Peyer's patch (tissue), 4 donors: Measurements from ENCODE around the gene STK32C. TPM values are rescaled to one million over a fixed set of nuclear protein-coding genes. Genes with fewer than 3 reads are reported as not detected.
A peak's percentile ranks its signal among the peaks of the same experiment; 100 is the strongest.

Experiments
- DNase-seq, 3 donors: peaks; one replicate each; pipeline ENCODE4 v3.0.0-alpha.2; 2017 to 2019
- H3K27ac ChIP-seq, 4 donors: fragments of 200-600 bp; sonication (generic); one replicate each; pipeline ENCODE4 v1.5.1; 2016 to 2019
- H3K27me3 ChIP-seq, 2 donors: fragments of 200-600 bp; sonication (generic); one replicate each; pipeline ENCODE4 v1.5.1; 2019
- H3K36me3 ChIP-seq, 3 donors: fragments of 200-600 bp; sonication (generic); one replicate each; pipeline ENCODE4 v1.5.1; 2016 to 2019
- H3K4me1 ChIP-seq, 4 donors: fragments of 200-600 bp; sonication (generic); one replicate each; pipeline ENCODE4 v1.5.1; 2016 to 2019
- H3K4me3 ChIP-seq, 4 donors: fragments of 200-600 bp; sonication (generic); 1 replicate in 3 of 4; 2 replicates in 1 of 4; pipeline ENCODE4 v1.5.1; 2016 to 2019; ENCODE audit warnings: mild to moderate bottlenecking in 1 of 4
- H3K9me3 ChIP-seq, 4 donors: fragments of 200-600 bp; sonication (generic); one replicate each; pipeline ENCODE4 v1.5.1; 2016 to 2019; ENCODE audit warnings: mild to moderate bottlenecking in 1 of 4
- CTCF ChIP-seq, 6 experiments: fragments of 450-650 bp in 4 of 6; fragments of 200-600 bp in 2 of 6; sonication (generic) in 1 of 6; IDR thresholded peaks; one replicate each; pipeline ENCODE4 v1.5.1; 2017 to 2019; ENCODE audit warnings: antibody characterized with exemption in 6 of 6, mild to moderate bottlenecking in 3 of 6, moderate library complexity in 1 of 6
- POLR2A ChIP-seq, 2 donors: fragments of 450-650 bp; IDR thresholded peaks; one replicate each; pipeline ENCODE4 v1.5.1; 2017; ENCODE audit warnings: antibody characterized with exemption in 2 of 2, mild to moderate bottlenecking in 2 of 2, moderate library complexity in 2 of 2
- total RNA-seq, 4 donors: library from RNA; depleted of rRNA; stranded (reverse); fragments of >200 nt; gene quantifications; one replicate each; pipeline ENCODE4 v1.1.0, GENCODE V29; 2016

Gene STK32C
- total RNA-seq, 4 donors from 2014 or later, result 0.35 to 23.9 (median 4.4) TPM

- peak in 1 of 3 donors; percentile 14 for DNase-seq
- Histone ChIP-seq H3K4me3 (no peak overlapping the region), H3K9me3 (no peaks in the 10 kb centered on the region), H3K27ac (no peak overlapping the region), H3K36me3 (no peaks in the 10 kb centered on the region), H3K4me1 (no peaks in the 10 kb centered on the region), H3K27me3 (no peaks in the 10 kb centered on the region)
- TF ChIP-seq CTCF (IDR thresholded peaks at IDR 0.05) (no peak), POLR2A (IDR thresholded peaks at IDR 0.05) (no peak)
These were observed 17.1 kb downstream of the STK32C start for GRCh38 chr10:132290631-132291030.

GRCh38 chr10:132289439-132289838, 18.3 kb downstream of the STK32C start:
- TF ChIP-seq POLR2A (IDR thresholded peaks at IDR 0.05) (no peak), CTCF (IDR thresholded peaks at IDR 0.05) (no peak)
- Histone ChIP-seq H3K36me3 (no peaks in the 10 kb centered on the region), H3K27ac (no peak overlapping the region), H3K9me3 (no peaks in the 10 kb centered on the region), H3K27me3 (no peaks in the 10 kb centered on the region), H3K4me3 (no peak overlapping the region), H3K4me1 (no peaks in the 10 kb centered on the region)
- DNase-seq, result no peak

GRCh38 chr10:132283604-132284382, 24.0 kb downstream of the STK32C start:
- TF ChIP-seq POLR2A (IDR thresholded peaks at IDR 0.05) (no peak), CTCF (IDR thresholded peaks at IDR 0.05) (no peak)
- no peak for DNase-seq
- H3K4me3 ChIP-seq, result no peak overlapping the region
- H3K9me3 ChIP-seq, result no peaks in the 10 kb centered on the region
- no peaks in the 10 kb centered on the region for H3K4me1 ChIP-seq
- no peaks in the 10 kb centered on the region for H3K36me3 ChIP-seq
- no peaks in the 10 kb centered on the region for H3K27me3 ChIP-seq
- H3K27ac ChIP-seq, result no peak overlapping the region

GRCh38 chr10:132282667-132283603, 24.8 kb downstream of the STK32C start:
- TF ChIP-seq POLR2A (IDR thresholded peaks at IDR 0.05) (no peak), CTCF (IDR thresholded peaks at IDR 0.05) (no peak)
- Histone ChIP-seq H3K36me3 (no peaks in the 10 kb centered on the region), H3K4me3 (no peak overlapping the region), H3K27ac (no peak overlapping the region), H3K9me3 (no peaks in the 10 kb centered on the region), H3K4me1 (no peaks in the 10 kb centered on the region), H3K27me3 (no peaks in the 10 kb centered on the region)
- no peak for DNase-seq

GRCh38 chr10:132281915-132282666, 25.7 kb downstream of the STK32C start:
- TF ChIP-seq POLR2A (IDR thresholded peaks at IDR 0.05) (no peak), CTCF (IDR thresholded peaks at IDR 0.05) (no peak)
- H3K4me3 ChIP-seq, result no peak overlapping the region
- DNase-seq, result no peak

More at GRCh38 chr10:132281915-132282666, 25.7 kb downstream of the STK32C start:
- Histone ChIP-seq H3K4me1 (no peaks in the 10 kb centered on the region), H3K36me3 (no peaks in the 10 kb centered on the region), H3K27ac (no peak overlapping the region), H3K9me3 (no peaks in the 10 kb centered on the region), H3K27me3 (no peaks in the 10 kb centered on the region)
